Skeletal muscle satellite cell (primary cell): ENCODE data around the gene NOXO1.
A peak's percentile ranks its signal among the peaks of the same experiment; 100 is the strongest.
"Not testable (repeated sequence)": the region's sequence is repeated elsewhere in the genome, so short reads cannot be mapped to it uniquely, and the experiment has no call there.

Experiments
- H3K27me3 ChIP-seq: 2 replicates; pipeline ENCODE4 v1.7.0; 2013; ENCODE audit warnings: low read length; ENCODE audit not compliant: control insufficient read depth, insufficient read depth
- H3K36me3 ChIP-seq: 2 replicates; pipeline ENCODE4 v1.7.0; 2013; ENCODE audit warnings: mild to moderate bottlenecking, control low read depth, low read length; ENCODE audit not compliant: insufficient read depth
- H3K4me1 ChIP-seq: 2 replicates; pipeline ENCODE4 v1.7.0; 2013; ENCODE audit warnings: low read length; ENCODE audit not compliant: control insufficient read depth, insufficient read depth
- H3K4me2 ChIP-seq: 2 replicates; pipeline ENCODE4 v1.7.0; 2013; ENCODE audit warnings: mild to moderate bottlenecking, low read length
- H3K4me3 ChIP-seq: 2 replicates; pipeline ENCODE4 v1.7.0; 2013; ENCODE audit warnings: low read length
- H3K9ac ChIP-seq: 2 replicates; pipeline ENCODE4 v1.7.0; 2013; ENCODE audit warnings: mild to moderate bottlenecking, low read depth, low read length, moderate library complexity
- H3K9me3 ChIP-seq: replicated peaks from 2 replicates; pipeline ENCODE4 v1.7.0; 2013; ENCODE audit warnings: mild to moderate bottlenecking, control low read depth, low read length

NOXO1 gene

DNA sequence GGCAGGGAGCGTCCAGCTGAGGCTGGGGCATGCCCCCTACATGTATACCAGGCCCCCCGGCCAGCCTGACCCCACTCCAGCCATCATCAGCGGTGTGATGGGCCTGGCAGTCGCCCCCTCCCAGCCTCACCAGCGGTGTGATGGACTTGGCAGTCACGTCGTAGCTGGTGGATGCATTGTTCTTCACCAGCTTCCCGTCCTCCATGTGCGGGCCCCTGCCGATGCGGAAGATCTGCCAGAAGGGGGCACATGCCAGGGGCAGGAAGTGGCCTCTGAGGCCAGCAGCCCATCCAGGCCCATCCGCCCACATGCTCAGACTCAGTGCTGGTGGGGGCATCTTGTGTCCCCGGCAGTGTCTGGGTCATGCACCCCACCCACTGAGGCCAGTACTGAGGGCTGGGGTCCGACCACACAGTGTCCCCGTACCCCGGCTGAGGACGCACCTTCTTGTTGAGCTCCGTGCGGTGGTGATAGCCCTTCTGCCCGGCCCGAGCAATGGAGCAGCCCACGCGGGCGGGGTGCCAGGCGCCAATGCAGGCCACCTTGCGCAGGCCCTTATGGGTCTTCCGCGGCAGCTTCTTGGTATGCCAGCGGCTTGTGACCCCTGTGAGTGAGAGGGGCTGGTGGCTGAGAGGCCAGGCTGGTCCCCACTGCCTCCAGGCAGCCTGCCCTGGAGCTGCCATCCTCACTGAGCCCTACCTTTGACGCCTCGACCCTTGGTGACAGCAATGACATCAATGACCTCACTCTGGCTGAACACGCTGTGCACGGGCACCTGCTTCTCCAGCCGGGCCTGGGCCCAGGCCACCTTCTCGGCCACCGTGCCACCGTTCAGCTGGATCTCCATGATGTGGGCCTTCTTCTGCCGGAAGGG, 34.5 kb downstream of the NOXO1 start:
- no peak overlapping the region for H3K9ac ChIP-seq
- H3K4me3 ChIP-seq: no peak overlapping the region
- H3K9me3 ChIP-seq: no peaks in the 10 kb centered on the region
- H3K4me1 ChIP-seq: peaks cover 19% of the 10 kb centered on the region
- no peaks in the 10 kb centered on the region for H3K27me3 ChIP-seq
- H3K4me2 ChIP-seq: no peak overlapping the region
- H3K36me3 ChIP-seq: no peaks in the 10 kb centered on the region

DNA sequence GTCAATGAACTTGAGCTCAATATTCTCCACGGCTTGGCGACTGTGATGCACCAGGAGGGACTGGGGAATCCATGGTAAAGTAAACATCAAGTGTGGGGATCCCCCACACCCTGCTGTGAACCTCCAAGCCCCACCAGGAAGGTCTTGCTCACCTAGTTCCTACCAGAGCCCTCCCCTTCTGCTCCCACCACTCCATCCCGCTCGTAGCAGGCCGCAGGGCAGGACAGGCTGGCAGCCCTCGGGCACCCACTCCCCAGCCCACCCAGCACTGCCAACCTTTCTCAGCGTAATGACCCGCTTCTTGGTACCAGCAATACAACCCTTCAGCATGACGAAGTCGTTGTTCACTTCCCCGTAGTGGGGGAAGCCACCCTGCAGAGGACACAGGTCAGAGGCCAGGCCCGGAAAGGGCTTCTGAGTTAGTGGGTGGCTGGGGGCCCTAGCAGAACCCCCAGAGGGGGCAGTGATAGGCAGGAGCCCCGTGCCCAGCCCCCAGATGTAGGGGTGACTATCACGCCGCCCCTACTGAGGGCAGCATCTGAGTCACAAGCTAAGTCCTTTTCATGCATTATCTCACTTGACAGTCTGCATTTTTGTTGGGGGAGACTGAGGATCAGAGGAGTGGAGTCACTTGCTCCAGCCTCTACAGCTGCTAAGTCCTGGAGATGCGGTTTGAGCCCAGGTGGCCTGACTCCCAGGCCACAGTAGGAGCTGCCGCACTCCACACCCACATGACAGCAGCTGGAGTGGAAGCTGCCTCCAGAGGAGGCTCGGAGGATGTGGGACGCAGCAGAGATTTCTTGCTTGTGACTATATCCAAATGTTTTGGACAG, 35.5 kb downstream of the NOXO1 start:
- no peaks in the 10 kb centered on the region for H3K27me3 ChIP-seq

DNA sequence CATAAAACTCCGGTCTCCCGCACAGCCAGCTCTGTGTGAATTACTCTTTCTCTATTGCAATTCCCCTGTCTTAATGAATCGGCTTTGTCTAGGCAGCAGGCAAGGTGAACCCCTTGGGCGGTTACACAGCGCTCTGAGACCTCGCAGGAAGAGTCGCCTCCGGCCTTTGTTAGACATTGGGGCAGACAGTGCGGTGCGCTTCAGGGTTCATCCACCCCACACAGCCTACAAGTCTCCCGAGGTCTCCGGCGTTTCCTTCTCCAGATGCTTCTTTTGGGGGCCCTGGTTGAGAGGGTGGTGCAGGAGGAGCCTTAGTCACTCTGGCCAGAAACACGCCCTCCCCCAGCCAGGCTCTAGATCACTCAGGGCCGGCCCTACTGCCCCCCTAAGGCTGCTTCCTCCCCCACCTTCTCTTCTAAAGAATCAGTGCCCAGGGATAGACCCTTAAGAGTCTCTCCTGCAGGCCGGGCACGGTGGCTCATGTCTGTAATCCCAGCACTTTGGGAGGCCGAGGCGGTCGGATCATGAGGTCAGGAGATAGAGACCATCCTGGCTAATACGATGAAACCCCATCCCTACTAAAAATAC, 36.6 kb downstream of the NOXO1 start:
- H3K36me3 ChIP-seq: peaks cover 8% of the 10 kb centered on the region
- no peak overlapping the region for H3K4me3 ChIP-seq
- H3K27me3 ChIP-seq: no peaks in the 10 kb centered on the region
- H3K4me1 ChIP-seq: peaks cover 22% of the 10 kb centered on the region
- peak overlapping the region; percentile 23 for H3K4me2 ChIP-seq
- H3K9ac ChIP-seq: no peak overlapping the region
- H3K9me3 ChIP-seq: no peaks in the 10 kb centered on the region

More for the DNA sequence above, 35.5 kb downstream of the NOXO1 start:
- Histone ChIP-seq H3K36me3 (peaks cover 1% of the 10 kb centered on the region), H3K4me3 (no peak overlapping the region), H3K4me2 (no peak overlapping the region), H3K9me3 (no peaks in the 10 kb centered on the region), H3K9ac (no peak overlapping the region), H3K4me1 (peaks cover 22% of the 10 kb centered on the region)

DNA sequence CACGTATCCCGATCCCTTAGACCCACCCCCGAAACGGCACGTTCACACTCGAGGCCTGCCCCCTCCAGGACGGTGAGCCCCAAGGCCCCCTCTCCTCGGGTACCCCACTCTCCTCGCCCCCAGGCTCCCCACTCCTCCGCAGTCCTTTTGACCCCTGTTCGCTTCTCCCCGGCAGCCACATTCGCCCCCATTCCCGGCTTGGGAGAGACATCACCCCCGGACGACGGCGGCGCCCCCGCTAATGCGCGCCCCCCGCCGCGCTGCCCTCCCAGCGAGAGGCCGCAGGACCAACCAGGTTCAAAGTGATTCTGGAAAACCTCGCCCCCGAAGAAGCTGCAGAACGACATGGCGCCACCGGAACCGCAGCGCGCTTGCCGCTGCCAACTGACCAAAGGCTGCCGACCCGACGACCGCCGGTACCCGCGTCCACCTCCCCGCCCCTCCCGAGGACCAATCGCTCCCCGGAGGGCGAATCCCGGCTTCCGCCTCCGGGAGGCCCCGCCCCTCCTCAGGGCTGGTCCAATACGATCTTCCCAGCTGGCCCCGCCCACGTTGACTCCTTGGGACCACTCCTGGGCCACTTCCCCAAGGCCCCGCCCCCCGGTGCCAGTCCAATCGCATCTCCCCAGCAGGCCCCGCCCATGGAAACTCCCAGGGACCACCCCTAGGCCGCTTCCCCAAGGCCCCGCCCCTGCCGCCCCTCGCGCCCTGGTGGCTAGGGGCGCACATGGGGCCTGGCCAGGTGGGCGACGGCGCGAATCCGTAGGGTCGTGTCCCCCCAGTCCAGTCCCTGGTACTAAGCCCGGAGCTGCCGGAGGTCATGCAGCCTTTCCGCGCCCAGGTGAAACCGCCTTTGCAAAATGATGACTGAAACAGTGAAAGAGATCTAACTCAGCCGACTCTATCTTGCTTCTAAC, 38.2 kb downstream of the NOXO1 start, which contains the start of gene MSRB1:
TSS of gene MSRB1 (minus strand) at position 390 of the 917 bp plus-strand sequence. CDS start at position 347, 43 bp downstream.
- peaks cover 22% of the 10 kb centered on the region for H3K36me3 ChIP-seq
- H3K9ac ChIP-seq: peak within 1 kb of the TSS; percentile 87
- H3K9me3 ChIP-seq: no peaks in the 10 kb centered on the region
- H3K27me3 ChIP-seq: no peaks in the 10 kb centered on the region
- H3K4me3 ChIP-seq: peak within 1 kb of the TSS; percentile 93
- peaks cover 22% of the 10 kb centered on the region for H3K4me1 ChIP-seq
- peak within 1 kb of the TSS; percentile 95 for H3K4me2 ChIP-seq

DNA sequence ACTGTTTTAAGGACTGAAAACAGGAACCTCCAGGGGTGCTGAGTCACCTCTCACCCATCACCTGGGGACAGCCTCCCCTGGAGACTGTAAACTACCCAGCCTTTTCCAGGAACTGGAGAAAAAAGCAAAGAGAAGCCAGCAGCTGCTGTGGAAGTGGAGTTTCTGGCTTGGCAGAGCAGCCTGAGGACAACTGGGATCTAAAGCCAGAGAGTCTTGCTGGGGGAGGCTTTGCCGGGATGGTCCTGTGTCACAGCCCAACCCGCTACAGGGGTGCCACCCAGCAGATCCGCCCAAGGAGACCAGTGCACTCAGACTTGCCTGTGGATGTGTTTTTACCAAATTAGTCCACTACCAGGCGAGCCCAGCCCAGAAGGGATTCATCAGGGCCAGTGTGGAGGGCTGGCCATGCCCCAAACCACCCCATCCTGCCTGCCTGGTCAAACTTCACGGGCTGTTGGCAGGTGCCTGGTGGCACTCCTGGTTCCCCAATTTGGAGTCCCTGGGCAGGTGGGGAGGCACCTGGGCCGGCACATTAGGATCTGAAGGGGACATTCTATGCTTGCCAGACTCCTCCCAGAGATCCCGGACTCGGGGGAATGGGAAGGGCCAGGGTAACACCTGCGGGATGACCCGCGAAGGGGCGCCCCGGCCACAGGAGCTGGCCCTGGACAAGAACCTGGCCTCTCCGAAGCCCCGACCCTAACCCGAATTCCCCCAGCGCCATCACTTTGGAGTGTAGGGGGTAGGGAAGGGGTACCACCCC, 39.0 kb downstream of the NOXO1 start:
- Histone ChIP-seq H3K4me3 (peak overlapping the region; percentile 93), H3K27me3 (no peaks in the 10 kb centered on the region), H3K4me1 (peaks cover 22% of the 10 kb centered on the region), H3K36me3 (peaks cover 25% of the 10 kb centered on the region), H3K9ac (peak overlapping the region; percentile 87), H3K9me3 (no peaks in the 10 kb centered on the region), H3K4me2 (peak overlapping the region; percentile 95)

DNA sequence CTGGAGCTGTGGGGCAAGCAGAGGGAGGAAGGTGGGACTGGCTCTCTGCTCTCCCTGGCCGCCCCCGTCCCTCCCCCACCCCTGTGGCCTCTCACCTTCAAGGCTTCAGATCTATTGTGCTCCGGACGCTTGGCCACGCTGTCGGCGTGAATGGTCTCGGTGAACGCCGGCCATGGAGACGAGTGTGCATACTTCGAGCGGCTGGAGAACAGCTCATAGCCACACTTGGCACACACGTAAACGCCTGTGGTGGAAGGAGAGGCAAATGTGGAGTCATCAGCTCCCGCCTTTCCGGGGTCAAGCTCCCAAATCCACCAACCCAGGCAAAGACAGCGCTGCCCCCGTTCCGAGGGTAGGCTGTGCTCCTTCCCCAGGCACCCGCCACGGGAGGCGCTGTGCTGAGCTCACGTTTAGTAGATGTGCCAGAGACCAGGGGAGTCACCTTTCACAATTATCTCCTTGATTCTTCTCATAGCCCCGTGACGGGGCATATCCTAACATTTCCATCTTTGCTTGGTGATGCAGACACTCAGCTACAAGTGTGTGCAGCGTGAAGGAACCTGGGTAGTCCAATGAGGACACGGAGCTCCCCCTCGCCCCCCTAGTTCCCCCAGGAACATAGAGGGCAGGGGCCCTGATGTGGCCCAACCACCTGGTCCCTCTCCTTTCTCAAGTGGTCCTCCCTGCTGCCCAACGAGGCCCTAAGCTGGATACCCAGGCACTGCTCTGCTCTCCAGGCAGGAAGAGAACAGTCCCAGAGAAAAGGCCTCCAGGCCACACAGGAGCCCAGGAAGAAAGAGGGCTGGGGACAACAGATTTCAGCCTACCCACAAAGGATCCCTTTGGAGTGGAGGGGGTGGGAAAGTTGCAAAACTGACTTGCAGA, 39.9 kb downstream of the NOXO1 start:
- peaks cover 22% of the 10 kb centered on the region for H3K4me1 ChIP-seq
- H3K4me3 ChIP-seq: peak overlapping the region; percentile 93
- peak overlapping the region; percentile 95 for H3K4me2 ChIP-seq
- peak overlapping the region; percentile 87 for H3K9ac ChIP-seq
- H3K9me3 ChIP-seq: no peaks in the 10 kb centered on the region
- no peaks in the 10 kb centered on the region for H3K27me3 ChIP-seq
- H3K36me3 ChIP-seq: peaks cover 25% of the 10 kb centered on the region

DNA sequence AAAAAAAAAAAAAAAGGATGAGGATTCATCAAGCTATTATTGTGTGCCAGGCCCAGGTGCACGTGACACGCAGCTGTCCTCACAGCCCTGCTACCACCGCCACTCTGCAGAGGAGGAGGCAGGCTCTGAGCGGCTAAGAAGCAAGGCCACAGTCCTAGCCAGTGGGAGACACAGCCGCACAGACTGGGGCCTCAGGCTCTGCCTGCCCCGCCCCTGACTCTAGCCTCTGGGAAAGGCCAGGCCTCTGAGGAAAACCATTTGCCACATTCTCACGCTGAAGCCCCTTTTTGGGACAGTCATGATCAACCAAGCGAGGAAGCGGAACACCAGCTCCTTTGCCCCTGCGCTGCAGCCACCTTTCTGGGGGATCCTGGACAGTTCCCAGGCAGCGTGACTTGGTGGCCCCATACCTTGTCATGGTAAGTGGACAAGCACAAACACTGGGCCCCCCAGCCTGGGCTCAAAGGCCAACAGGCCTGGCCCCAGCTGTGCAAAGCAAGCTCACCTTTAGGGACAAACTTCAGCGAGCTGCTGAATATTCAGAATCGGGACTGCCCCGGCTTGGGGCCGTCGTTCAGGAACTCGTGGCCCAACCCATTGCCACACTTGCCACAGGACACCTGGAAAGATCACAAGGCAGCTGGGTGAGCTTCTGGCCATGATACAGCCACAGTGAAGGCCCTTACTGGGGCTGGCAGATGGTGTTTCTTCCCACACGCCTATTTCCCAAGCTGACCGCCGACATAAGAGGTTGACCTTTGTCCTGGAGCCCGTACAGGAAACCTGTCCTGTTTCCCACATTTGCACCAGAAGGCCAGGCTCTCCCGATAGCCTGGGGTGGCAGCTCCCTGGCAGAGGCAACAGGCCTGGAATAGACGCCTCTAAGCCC, 40.8 kb downstream of the NOXO1 start:
- Histone ChIP-seq H3K36me3 (peaks cover 25% of the 10 kb centered on the region), H3K4me1 (peaks cover 23% of the 10 kb centered on the region), H3K9me3 (no peaks in the 10 kb centered on the region), H3K4me2 (no peak overlapping the region), H3K9ac (no peak overlapping the region), H3K27me3 (no peaks in the 10 kb centered on the region), H3K4me3 (no peak overlapping the region)

DNA sequence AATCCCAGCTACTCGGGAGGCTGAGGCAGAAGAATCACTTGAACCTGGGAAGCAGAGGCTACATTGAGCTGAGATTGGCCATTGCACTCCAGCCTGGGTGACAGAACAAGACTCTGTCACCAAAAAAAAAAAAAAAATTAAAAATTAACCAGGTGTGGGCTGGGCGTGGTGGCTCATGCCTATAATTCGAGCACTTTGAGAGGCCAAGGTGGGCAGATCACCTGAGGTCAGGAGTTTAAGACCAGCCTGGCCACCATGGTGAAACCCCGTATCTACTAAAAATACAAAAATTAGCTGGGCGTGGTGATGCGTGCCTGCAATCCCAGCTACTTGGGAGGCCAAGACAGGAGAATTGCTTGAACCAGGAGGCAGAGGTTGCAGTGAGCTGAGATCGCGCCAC, 41.4 kb downstream of the NOXO1 start:
- not testable (repeated sequence) for H3K27me3 ChIP-seq, H3K4me2 ChIP-seq, H3K9me3 ChIP-seq, H3K9ac ChIP-seq, H3K4me3 ChIP-seq
- Histone ChIP-seq H3K36me3 (peaks cover 25% of the 10 kb centered on the region), H3K4me1 (peaks cover 25% of the 10 kb centered on the region)

DNA sequence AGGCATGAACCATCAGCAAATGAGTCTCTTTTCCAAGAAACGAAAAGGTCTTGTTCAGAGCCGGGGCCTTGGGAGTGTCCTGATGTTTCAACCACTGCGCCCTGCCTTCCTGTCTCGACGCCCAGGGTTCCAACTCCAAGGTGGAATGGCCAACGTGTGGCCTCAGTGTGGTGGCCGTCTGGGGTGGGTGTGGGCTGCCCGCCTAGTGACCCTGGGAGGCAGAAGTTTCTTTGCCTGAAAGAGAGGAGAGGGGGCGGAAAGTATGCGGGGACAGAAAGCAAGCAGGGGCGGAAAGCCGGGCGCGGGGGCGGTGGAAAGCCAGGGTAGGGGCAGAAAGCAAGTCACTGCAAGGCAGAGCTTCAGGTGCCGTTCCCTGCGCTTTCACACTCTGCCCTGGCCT, 42.4 kb downstream of the NOXO1 start:
- peaks cover 22% of the 10 kb centered on the region for H3K4me1 ChIP-seq
- H3K9ac ChIP-seq: no peak overlapping the region
- no peaks in the 10 kb centered on the region for H3K27me3 ChIP-seq

More for the DNA sequence above, 42.4 kb downstream of the NOXO1 start:
- Histone ChIP-seq H3K9me3 (no peaks in the 10 kb centered on the region), H3K36me3 (peaks cover 25% of the 10 kb centered on the region), H3K4me2 (no peak overlapping the region), H3K4me3 (no peak overlapping the region)
